SH-SY5Y (cell line): ENCODE measurements around the gene RNASEH2C.

ENCODE experiments used
- GATA2 ChIP-seq: IDR thresholded peaks from 2 replicates; pipeline ENCODE4 v1.6.1; 2011; ENCODE audit warnings: mild to moderate bottlenecking, low read depth, low read length
- GATA3 ChIP-seq: IDR thresholded peaks from 2 replicates; pipeline ENCODE4 v1.6.1; 2011; ENCODE audit warnings: low read depth, mild to moderate bottlenecking, low read length, moderate library complexity

GRCh38 chr11:65672180-65672860 is 48.3 kb downstream of the RNASEH2C start:
- TF ChIP-seq GATA3 (no peak), GATA2 (no peak)
